GM12878 (cell line): Measurements from ENCODE around the gene CMYA5. TPM values are rescaled to one million over a fixed set of nuclear protein-coding genes. Genes with fewer than 3 reads are reported as not detected.

Experiments
- ATAC-seq: fragments of 200-7000 bp; cut with Tn5 transposase; 3 replicates; pipeline ENCODE4 v1.9.1; 2020; ENCODE audit warnings: mild to moderate bottlenecking, moderate library complexity
- BruUV-seq: library from RNA; stranded (reverse); fragments of 400-500 nt; replicated peaks from 2 replicates; lab custom pipeline; 2021; lab: Mats Ljungman, UMichigan
- CTCF ChIA-PET: fragments of 300-600 bp; sonication (Branson Sonifier 250); formaldehyde crosslinking; extraction: SDS; loops from one replicate; lab custom pipeline; 2021; ENCODE audit warnings: inconsistent platforms; lab: Yijun Ruan, JAX
- POLR2A ChIA-PET: fragments of 350-600 bp; formaldehyde crosslinking; extraction: SDS; loops from one replicate; lab custom pipeline; 2021; ENCODE audit warnings: inconsistent platforms; lab: Charles Lee
- RAD21 ChIA-PET: fragments of 300-600 bp; sonication (Branson Sonifier 250); formaldehyde crosslinking; loops from one replicate; lab custom pipeline; 2023; ENCODE audit warnings: antibody characterized with exemption; ENCODE audit not compliant: unreplicated experiment; lab: Charles Lee
- SMC1A ChIA-PET: fragments of 300-600 bp; sonication (Branson Sonifier 250); formaldehyde crosslinking; loops from one replicate; lab custom pipeline; 2023; ENCODE audit not compliant: unreplicated experiment, uncharacterized antibody; lab: Charles Lee
- DNase-seq: peaks from one replicate; pipeline ENCODE4 v3.0.0-alpha.2; 2011; ENCODE audit warnings: low read depth, low spot score
- FAIRE-seq: peaks from 3 replicates; lab custom pipeline; 2011; peaks lifted over from hg19 to GRCh38; lab: Jason Lieb, UNC
- H2AFZ ChIP-seq: 2 replicates; pipeline ENCODE4 v1.6.0; 2011; ENCODE audit warnings: low read depth, low read length, control low read depth; ENCODE audit not compliant: control insufficient read depth
- H3K27ac ChIP-seq: 2 replicates; pipeline ENCODE4 v1.5.1; 2011; ENCODE audit warnings: control low read depth; ENCODE audit not compliant: control insufficient read depth, insufficient read depth
- H3K27me3 ChIP-seq, 2 experiments: replicated peaks in 1 of 2; 2 replicates each; pipeline versions ENCODE4 v1.6.0 to v1.6.1; 2011; ENCODE audit warnings: low read length in 1 of 2; ENCODE audit not compliant: control insufficient read depth in 2 of 2, insufficient read depth in 2 of 2
- H3K36me3 ChIP-seq, 2 experiments: 2 replicates each; pipeline ENCODE4 v1.5.1; 2011; ENCODE audit warnings: low read length in 1 of 2; ENCODE audit not compliant: control insufficient read depth in 2 of 2, insufficient read depth in 2 of 2
- H3K4me1 ChIP-seq: 2 replicates; pipeline ENCODE4 v1.6.1; 2011; ENCODE audit warnings: mild to moderate bottlenecking, low read length, moderate library complexity, mixed read lengths; ENCODE audit not compliant: control insufficient read depth, insufficient read depth
- H3K4me2 ChIP-seq: 2 replicates; pipeline ENCODE4 v1.6.0; 2011; ENCODE audit warnings: control low read depth; ENCODE audit not compliant: control insufficient read depth, insufficient read depth
- H3K4me3 ChIP-seq: fragments of 200-600 bp; sonication (generic); 2 replicates; pipeline ENCODE4 v1.5.1; 2016
- H3K79me2 ChIP-seq: 2 replicates; pipeline ENCODE4 v1.6.0; 2011; ENCODE audit warnings: low read length; ENCODE audit not compliant: control insufficient read depth, insufficient read depth
- H3K9ac ChIP-seq: 2 replicates; pipeline ENCODE4 v1.8.0; 2011; ENCODE audit warnings: low read length, control low read depth, mixed read lengths; ENCODE audit not compliant: control insufficient read depth, insufficient read depth
- H3K9me3 ChIP-seq: replicated peaks from 3 replicates; pipeline ENCODE4 v1.5.1; 2011; ENCODE audit warnings: mild to moderate bottlenecking, low read length; ENCODE audit not compliant: control insufficient read depth, insufficient read depth
- H4K20me1 ChIP-seq: 2 replicates; pipeline ENCODE4 v1.6.0; 2011; ENCODE audit not compliant: control insufficient read depth, insufficient read depth
- CREB1 ChIP-seq: IDR thresholded peaks from 2 replicates; pipeline ENCODE4 v1.6.1; 2012; ENCODE audit warnings: low read depth, mild to moderate bottlenecking, inconsistent platforms
- IRF4 ChIP-seq: IDR thresholded peaks from 2 replicates; pipeline ENCODE4 v1.6.1; 2011; ENCODE audit warnings: low read depth, low read length
- JUNB ChIP-seq: IDR thresholded peaks from 2 replicates; pipeline ENCODE4 v1.6.1; 2016; ENCODE audit warnings: antibody characterized with exemption, mild to moderate bottlenecking
- KLF5 ChIP-seq: fragments of 450-650 bp; IDR thresholded peaks from 2 replicates; pipeline ENCODE4 v1.6.1; 2014; ENCODE audit warnings: mild to moderate bottlenecking; ENCODE audit not compliant: partially characterized antibody
- MYB ChIP-seq: fragments of 150-350 bp; IDR thresholded peaks from 2 replicates; pipeline ENCODE4 v1.6.1; 2014; ENCODE audit warnings: mild to moderate bottlenecking, low read depth, low read length, borderline replicate concordance
- MYC ChIP-seq: IDR thresholded peaks from 2 replicates; pipeline ENCODE4 v1.6.1; 2011; ENCODE audit warnings: mild to moderate bottlenecking, low read length, moderate library complexity, inconsistent platforms; ENCODE audit not compliant: insufficient read depth, insufficient replicate concordance, insufficient read length, severe bottlenecking
- SMC3 ChIP-seq: IDR thresholded peaks from 2 replicates; pipeline ENCODE4 v1.6.1; 2011; ENCODE audit warnings: low read length, improper control_type of control experiment, borderline replicate concordance
- SREBF1 ChIP-seq: IDR thresholded peaks from 2 replicates; pipeline ENCODE4 v1.6.1; 2012; ENCODE audit warnings: mild to moderate bottlenecking, low read length
- SREBF2 ChIP-seq: IDR thresholded peaks from 2 replicates; pipeline ENCODE4 v1.6.1; 2012; ENCODE audit warnings: mild to moderate bottlenecking, low read length
- SUPT20H ChIP-seq: IDR thresholded peaks from 2 replicates; pipeline ENCODE4 v1.6.1; 2011; ENCODE audit warnings: low read depth, mild to moderate bottlenecking, low read length, moderate library complexity, borderline replicate concordance; ENCODE audit not compliant: control insufficient read depth
- TCF3 ChIP-seq: IDR thresholded peaks from 2 replicates; pipeline ENCODE4 v1.6.1; 2012; ENCODE audit warnings: low read depth, mild to moderate bottlenecking, low read length, borderline replicate concordance; ENCODE audit not compliant: insufficient read depth
- ZNF24 ChIP-seq: fragments of 450-650 bp; IDR thresholded peaks from 2 replicates; pipeline ENCODE4 v1.6.1; 2017; ENCODE audit warnings: antibody characterized with exemption, mild to moderate bottlenecking
- WGBS: methylation state at CpG from one replicate; pipeline ENCODE4 v1.1.6; 2016; ENCODE audit warnings: low lambda C conversion rate; ENCODE audit not compliant: insufficient replicate concordance, insufficient coverage; ENCODE audit errors: missing lambda C conversion rate; 5-methylcytosine and 5-hydroxymethylcytosine counted together
- in situ Hi-C: fragments of 300-500 bp; cut with MboI; formaldehyde crosslinking; loops from 9 replicates; pipeline ENCODE4 v1.14.3; 2018; ENCODE audit warnings: mixed read lengths
- intact Hi-C: fragments of 100-400 bp; cut with micrococcal nuclease; formaldehyde crosslinking; loops from one replicate; pipeline ENCODE4 v1.14.2; 2022; ENCODE audit not compliant: unreplicated experiment
- polyA plus RNA-seq, 11 experiments: library from polyadenylated mRNA; depleted of rRNA in 4 of 11; unstranded in 6 of 11; stranded (reverse) in 5 of 11; fragments of >200 nt; fragmentation: Nextera tagmentation in 4 of 11; fragmentation: Illumina TruSeq in 1 of 11; extraction: Ambion mirVana in 4 of 11; extraction: Trizol in 1 of 11; gene quantifications; 1 replicate in 1 of 11; 2 replicates in 10 of 11; pipeline versions ENCODE4 v1.2.1 to v1.2.3, GENCODE V29; 2011 to 2016; ENCODE audit warnings: inconsistent platforms in 2 of 11, missing spikeins in 2 of 11, low read depth in 1 of 11
- total RNA-seq, 4 experiments: library from RNA; depleted of rRNA in 3 of 4; stranded (reverse); fragments of >200 nt in 3 of 4; fragmentation: Illumina TruSeq in 1 of 4; extraction: Trizol in 1 of 4; gene quantifications; 2 replicates each; pipeline versions ENCODE4 v1.2.1 to v1.2.3, GENCODE V29; 2013 to 2021
- TF ChIP-seq, protein P1 (sequence below): fragments of 450-650 bp; IDR thresholded peaks from 2 replicates; pipeline ENCODE4 v1.6.1; 2017; ENCODE audit warnings: borderline replicate concordance
- TF ChIP-seq, protein P2 (sequence below): fragments of 450-650 bp; IDR thresholded peaks from 2 replicates; pipeline ENCODE4 v1.6.1; 2014; ENCODE audit warnings: mild to moderate bottlenecking
- TF ChIP-seq, protein P3 (sequence below): IDR thresholded peaks from 2 replicates; pipeline ENCODE4 v1.6.1; 2011; ENCODE audit warnings: low read depth, mild to moderate bottlenecking, low read length, moderate library complexity, borderline replicate concordance; ENCODE audit errors: extremely low read depth

Gene CMYA5
- total and polyA plus RNA-seq, 10 of the 15 experiments (the other 5 are each of a cell fraction or from before 2014, with no cell fraction given) = 0.01 to 0.34 (median 0.16) TPM; not detected in 1

DNA sequence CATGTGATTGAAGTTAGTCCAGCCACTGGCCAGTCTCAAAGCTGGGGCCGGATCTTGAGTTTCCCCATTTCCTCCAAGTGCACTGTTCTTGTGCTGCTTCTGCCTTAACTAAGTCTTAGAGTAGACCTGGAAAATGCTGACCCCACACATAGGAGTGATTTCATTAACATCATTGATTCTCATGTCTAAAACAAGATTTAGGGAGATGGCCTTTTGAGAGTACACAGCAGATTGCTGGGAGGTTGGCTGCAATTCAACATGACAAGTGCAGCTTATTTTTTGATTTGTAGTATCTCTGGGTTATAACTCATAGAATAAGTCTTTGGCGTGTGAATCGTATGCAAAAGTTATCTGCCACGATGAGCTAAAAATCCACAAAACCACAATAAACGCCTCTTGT, 131.0 kb downstream of the CMYA5 start:
- POLR2A ChIA-PET = no interaction called here
- no peak for TF ChIP-seq JUNB
- TF ChIP-seq TCF3 = no peak
- TF ChIP-seq, protein P1, sequence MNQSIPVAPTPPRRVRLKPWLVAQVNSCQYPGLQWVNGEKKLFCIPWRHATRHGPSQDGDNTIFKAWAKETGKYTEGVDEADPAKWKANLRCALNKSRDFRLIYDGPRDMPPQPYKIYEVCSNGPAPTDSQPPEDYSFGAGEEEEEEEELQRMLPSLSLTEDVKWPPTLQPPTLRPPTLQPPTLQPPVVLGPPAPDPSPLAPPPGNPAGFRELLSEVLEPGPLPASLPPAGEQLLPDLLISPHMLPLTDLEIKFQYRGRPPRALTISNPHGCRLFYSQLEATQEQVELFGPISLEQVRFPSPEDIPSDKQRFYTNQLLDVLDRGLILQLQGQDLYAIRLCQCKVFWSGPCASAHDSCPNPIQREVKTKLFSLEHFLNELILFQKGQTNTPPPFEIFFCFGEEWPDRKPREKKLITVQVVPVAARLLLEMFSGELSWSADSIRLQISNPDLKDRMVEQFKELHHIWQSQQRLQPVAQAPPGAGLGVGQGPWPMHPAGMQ = no peak
- no peak for TF ChIP-seq KLF5
- TF ChIP-seq ZNF24 = no peak
- TF ChIP-seq SREBF1 = no peak
- TF ChIP-seq, protein P2, sequence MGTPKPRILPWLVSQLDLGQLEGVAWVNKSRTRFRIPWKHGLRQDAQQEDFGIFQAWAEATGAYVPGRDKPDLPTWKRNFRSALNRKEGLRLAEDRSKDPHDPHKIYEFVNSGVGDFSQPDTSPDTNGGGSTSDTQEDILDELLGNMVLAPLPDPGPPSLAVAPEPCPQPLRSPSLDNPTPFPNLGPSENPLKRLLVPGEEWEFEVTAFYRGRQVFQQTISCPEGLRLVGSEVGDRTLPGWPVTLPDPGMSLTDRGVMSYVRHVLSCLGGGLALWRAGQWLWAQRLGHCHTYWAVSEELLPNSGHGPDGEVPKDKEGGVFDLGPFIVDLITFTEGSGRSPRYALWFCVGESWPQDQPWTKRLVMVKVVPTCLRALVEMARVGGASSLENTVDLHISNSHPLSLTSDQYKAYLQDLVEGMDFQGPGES = no peak
- TF ChIP-seq SUPT20H = no peak
- TF ChIP-seq MYB = no peak
- no peak for TF ChIP-seq MYC
- TF ChIP-seq IRF4 = no peak
- no peak for TF ChIP-seq SMC3
- no peak for TF ChIP-seq SREBF2
- TF ChIP-seq, protein P3, sequence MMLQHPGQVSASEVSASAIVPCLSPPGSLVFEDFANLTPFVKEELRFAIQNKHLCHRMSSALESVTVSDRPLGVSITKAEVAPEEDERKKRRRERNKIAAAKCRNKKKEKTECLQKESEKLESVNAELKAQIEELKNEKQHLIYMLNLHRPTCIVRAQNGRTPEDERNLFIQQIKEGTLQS = no peak
- no peak for TF ChIP-seq CREB1
- no peaks in the 10 kb centered on the region for H3K79me2 ChIP-seq
- RAD21 ChIA-PET = no interaction called here
- no peaks in the 10 kb centered on the region; a peak in 1 of 4 replicates for H3K27me3 ChIP-seq
- no peaks in the 10 kb centered on the region for H4K20me1 ChIP-seq
- H2AFZ ChIP-seq = no peak overlapping the region
- SMC1A ChIA-PET = no interaction called here
- H3K27ac ChIP-seq = no peak overlapping the region
- 80% methylated on average over 5 of the region's 5 CpGs for WGBS
- H3K4me1 ChIP-seq = no peaks in the 10 kb centered on the region
- no peak overlapping the region for H3K4me3 ChIP-seq
- DNase-seq (no peak), FAIRE-seq (no peak), ATAC-seq (no peak)
- in situ Hi-C loops = no loop called here
- intact Hi-C loops = no loop called here
- H3K36me3 ChIP-seq = no peaks in the 10 kb centered on the region
- CTCF ChIA-PET = no interaction called here
- H3K4me2 ChIP-seq = no peak overlapping the region
- no TSS peak for BruUV-seq
- H3K9ac ChIP-seq = no peak overlapping the region
- no peaks in the 10 kb centered on the region for H3K9me3 ChIP-seq
